ENCODE measurements around the gene TGFA. TPM values are rescaled to one million over a fixed set of nuclear protein-coding genes. Genes with fewer than 3 reads are reported as not detected.

Gene TGFA
- total RNA-seq, 1 donor from 2014 or later, result 4.7 TPM

DNA sequence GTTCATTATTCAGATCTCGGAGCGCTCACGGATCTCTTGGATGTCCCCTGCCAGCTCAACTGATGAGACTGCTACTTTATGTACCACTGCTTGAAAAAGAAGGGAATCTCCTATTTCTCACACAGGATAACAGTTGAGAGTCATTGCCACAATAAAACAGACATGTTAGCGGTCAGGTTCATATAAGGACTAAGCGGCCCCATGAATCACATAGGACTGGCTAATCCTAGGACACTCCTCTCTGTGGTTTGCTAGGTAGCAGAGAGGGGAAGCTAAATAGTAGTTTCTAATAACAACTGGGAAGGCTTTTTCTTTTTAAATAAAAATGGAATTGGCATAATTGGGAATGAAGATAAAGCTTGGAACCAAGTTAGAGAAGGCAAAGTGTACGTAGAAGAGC is 15.9 kb upstream of the TGFA start:
- Mint-ChIP-seq H3K27ac (ENCODE audit: unreplicated experiment) (no peak overlapping the region), H3K9me3 (ENCODE audit: unreplicated experiment) (no peaks in the 10 kb centered on the region), H3K27me3 (ENCODE audit: unreplicated experiment) (peaks cover 2% of the 10 kb centered on the region), H3K36me3 (ENCODE audit: low read depth, unreplicated experiment) (peaks cover 7% of the 10 kb centered on the region), H3K4me1 (ENCODE audit: unreplicated experiment) (peaks cover 6% of the 10 kb centered on the region), H3K4me3 (ENCODE audit: unreplicated experiment) (no peak overlapping the region)
- no peak for DNase-seq (ENCODE audit: low spot score)
- TF ChIP-seq, protein P1, sequence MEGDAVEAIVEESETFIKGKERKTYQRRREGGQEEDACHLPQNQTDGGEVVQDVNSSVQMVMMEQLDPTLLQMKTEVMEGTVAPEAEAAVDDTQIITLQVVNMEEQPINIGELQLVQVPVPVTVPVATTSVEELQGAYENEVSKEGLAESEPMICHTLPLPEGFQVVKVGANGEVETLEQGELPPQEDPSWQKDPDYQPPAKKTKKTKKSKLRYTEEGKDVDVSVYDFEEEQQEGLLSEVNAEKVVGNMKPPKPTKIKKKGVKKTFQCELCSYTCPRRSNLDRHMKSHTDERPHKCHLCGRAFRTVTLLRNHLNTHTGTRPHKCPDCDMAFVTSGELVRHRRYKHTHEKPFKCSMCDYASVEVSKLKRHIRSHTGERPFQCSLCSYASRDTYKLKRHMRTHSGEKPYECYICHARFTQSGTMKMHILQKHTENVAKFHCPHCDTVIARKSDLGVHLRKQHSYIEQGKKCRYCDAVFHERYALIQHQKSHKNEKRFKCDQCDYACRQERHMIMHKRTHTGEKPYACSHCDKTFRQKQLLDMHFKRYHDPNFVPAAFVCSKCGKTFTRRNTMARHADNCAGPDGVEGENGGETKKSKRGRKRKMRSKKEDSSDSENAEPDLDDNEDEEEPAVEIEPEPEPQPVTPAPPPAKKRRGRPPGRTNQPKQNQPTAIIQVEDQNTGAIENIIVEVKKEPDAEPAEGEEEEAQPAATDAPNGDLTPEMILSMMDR (IDR thresholded peaks at IDR 0.05; ENCODE audit: unreplicated experiment), result no peak

DNA sequence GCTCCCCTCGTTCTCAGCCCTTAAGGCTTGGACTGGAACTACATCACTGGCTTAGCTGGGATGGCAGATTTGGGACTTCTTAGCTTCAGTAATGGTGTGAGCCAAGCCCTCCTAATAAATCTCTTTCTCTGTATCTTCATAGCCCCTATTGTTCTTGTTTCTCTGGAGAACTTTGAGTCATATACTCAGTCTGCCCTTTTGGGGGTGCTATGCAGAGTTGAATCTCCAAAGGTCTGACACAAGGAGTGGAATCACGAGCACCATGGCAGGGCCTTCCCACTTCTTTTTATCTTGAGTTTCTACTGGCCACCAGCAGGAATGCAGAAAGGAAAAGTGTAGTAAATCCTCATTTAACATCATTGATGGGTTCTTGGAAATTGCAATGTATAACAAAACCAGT is 13.3 kb upstream of the TGFA start:
- H3K36me3 Mint-ChIP-seq (ENCODE audit: low read depth, unreplicated experiment), result peaks cover 7% of the 10 kb centered on the region
- TF ChIP-seq, protein P1 (IDR thresholded peaks at IDR 0.05; ENCODE audit: unreplicated experiment), result no peak
- no peaks in the 10 kb centered on the region for H3K9me3 Mint-ChIP-seq (ENCODE audit: unreplicated experiment)
- H3K4me3 Mint-ChIP-seq (ENCODE audit: unreplicated experiment), result no peak overlapping the region
- H3K4me1 Mint-ChIP-seq (ENCODE audit: unreplicated experiment), result no peaks in the 10 kb centered on the region
- no peak overlapping the region for H3K27ac Mint-ChIP-seq (ENCODE audit: unreplicated experiment)
- DNase-seq (ENCODE audit: low spot score), result no peak
- H3K27me3 Mint-ChIP-seq (ENCODE audit: unreplicated experiment), result peaks cover 2% of the 10 kb centered on the region

DNA sequence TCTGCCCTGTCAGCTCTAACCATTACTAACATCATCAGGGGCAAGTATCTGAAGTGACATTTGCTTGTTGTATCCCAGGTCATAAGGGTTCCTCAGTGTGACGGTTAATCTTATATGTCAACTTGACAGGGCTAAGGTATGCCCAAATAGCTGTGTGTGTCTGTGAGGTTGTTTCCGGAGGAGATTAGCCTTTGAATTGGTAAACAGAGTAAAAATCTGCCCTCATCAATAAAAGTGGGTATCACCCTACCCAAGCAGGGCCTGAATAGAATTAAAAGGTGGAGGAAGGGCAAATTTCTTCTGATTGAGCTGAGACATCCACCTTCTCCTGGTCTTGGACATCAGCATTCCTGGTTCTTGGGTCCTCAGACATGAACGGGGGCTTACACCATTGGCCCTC is 12.8 kb upstream of the TGFA start:
- Mint-ChIP-seq H3K4me3 (ENCODE audit: unreplicated experiment) (no peak overlapping the region), H3K36me3 (ENCODE audit: low read depth, unreplicated experiment) (peaks cover 7% of the 10 kb centered on the region), H3K27ac (ENCODE audit: unreplicated experiment) (no peak overlapping the region), H3K9me3 (ENCODE audit: unreplicated experiment) (no peaks in the 10 kb centered on the region), H3K27me3 (ENCODE audit: unreplicated experiment) (peaks cover 2% of the 10 kb centered on the region), H3K4me1 (ENCODE audit: unreplicated experiment) (no peaks in the 10 kb centered on the region)
- DNase-seq (ENCODE audit: low spot score), result no peak
- TF ChIP-seq, protein P1 (IDR thresholded peaks at IDR 0.05; ENCODE audit: unreplicated experiment), result no peak

DNA sequence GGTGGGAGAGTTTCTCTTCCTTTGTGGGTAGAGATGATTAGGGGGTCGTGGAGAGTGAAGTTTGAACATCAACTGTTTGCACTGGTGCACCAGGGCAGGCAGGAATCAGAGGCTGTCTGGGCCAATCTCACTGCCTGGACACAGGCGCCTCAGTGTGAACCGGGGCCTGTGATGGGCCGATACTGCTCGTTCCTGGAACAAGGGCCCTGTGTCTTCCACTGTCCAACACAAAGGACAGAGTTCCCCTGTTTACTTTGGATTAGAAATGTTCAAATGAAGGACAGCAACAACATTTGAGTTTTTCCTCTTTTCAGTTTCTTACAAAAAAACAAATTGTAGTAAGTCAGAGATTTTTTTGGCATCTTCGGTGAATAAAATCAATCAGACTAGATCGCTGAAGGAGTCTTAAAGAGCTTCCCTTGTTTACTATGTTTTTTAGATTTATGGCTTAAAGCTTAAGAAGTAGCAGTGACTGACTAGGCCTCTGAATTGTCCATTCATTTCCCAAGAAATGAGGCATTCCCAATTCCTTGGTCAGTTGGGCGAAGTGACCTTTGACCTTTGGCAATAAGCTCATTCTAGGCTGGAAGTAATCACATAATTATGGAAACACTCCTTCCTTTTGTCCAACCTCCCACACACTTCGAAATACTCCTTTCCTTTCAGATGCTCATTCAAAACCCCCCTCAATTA is 11.6 kb upstream of the TGFA start:
- Mint-ChIP-seq H3K9me3 (ENCODE audit: unreplicated experiment) (no peaks in the 10 kb centered on the region), H3K4me3 (ENCODE audit: unreplicated experiment) (no peak overlapping the region), H3K27ac (ENCODE audit: unreplicated experiment) (no peak overlapping the region), H3K27me3 (ENCODE audit: unreplicated experiment) (peaks cover 2% of the 10 kb centered on the region), H3K4me1 (ENCODE audit: unreplicated experiment) (no peaks in the 10 kb centered on the region), H3K36me3 (ENCODE audit: low read depth, unreplicated experiment) (peaks cover 7% of the 10 kb centered on the region)
- TF ChIP-seq, protein P1 (IDR thresholded peaks at IDR 0.05; ENCODE audit: unreplicated experiment), result no peak
- no peak for DNase-seq (ENCODE audit: low spot score)

DNA sequence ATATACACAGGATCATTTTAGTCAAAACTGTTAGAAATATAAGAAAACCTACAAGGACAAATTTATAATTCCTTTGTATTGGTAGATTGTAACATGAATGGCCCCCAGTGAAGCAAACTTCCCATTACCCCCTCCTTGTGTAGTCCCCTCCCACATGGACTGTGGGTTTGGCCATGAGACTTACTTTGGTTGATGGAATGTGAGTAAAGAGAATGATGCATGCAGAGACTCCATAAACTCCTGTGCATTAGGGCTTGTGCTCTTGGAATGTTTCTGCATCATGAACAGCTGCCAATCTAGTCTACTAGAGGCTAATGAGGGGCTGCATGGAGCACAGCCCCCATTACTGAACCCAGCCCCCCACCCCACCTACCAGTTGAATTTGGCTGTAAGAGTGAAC is 8.3 kb upstream of the TGFA start:
- no peak for DNase-seq (ENCODE audit: low spot score)
- Mint-ChIP-seq H3K4me1 (ENCODE audit: unreplicated experiment) (peaks cover 12% of the 10 kb centered on the region), H3K27me3 (ENCODE audit: unreplicated experiment) (no peaks in the 10 kb centered on the region), H3K9me3 (ENCODE audit: unreplicated experiment) (no peaks in the 10 kb centered on the region), H3K4me3 (ENCODE audit: unreplicated experiment) (no peak overlapping the region), H3K27ac (ENCODE audit: unreplicated experiment) (no peak overlapping the region), H3K36me3 (ENCODE audit: low read depth, unreplicated experiment) (no peaks in the 10 kb centered on the region)
- TF ChIP-seq, protein P1 (IDR thresholded peaks at IDR 0.05; ENCODE audit: unreplicated experiment), result no peak

Data from endothelial cell (in vitro differentiated cells).